NCI-H1092 treated with DMSO at 0.1 percent for 48 hours (cell line): Measurements from ENCODE around the gene RBM15.
A peak's percentile ranks its signal among the peaks of the same experiment; 100 is the strongest.

Experiments used
- DNase-seq: peaks from one replicate; lab custom pipeline; 2025; lab: John Stamatoyannopoulos, UW

The RBM15 gene, protein sequence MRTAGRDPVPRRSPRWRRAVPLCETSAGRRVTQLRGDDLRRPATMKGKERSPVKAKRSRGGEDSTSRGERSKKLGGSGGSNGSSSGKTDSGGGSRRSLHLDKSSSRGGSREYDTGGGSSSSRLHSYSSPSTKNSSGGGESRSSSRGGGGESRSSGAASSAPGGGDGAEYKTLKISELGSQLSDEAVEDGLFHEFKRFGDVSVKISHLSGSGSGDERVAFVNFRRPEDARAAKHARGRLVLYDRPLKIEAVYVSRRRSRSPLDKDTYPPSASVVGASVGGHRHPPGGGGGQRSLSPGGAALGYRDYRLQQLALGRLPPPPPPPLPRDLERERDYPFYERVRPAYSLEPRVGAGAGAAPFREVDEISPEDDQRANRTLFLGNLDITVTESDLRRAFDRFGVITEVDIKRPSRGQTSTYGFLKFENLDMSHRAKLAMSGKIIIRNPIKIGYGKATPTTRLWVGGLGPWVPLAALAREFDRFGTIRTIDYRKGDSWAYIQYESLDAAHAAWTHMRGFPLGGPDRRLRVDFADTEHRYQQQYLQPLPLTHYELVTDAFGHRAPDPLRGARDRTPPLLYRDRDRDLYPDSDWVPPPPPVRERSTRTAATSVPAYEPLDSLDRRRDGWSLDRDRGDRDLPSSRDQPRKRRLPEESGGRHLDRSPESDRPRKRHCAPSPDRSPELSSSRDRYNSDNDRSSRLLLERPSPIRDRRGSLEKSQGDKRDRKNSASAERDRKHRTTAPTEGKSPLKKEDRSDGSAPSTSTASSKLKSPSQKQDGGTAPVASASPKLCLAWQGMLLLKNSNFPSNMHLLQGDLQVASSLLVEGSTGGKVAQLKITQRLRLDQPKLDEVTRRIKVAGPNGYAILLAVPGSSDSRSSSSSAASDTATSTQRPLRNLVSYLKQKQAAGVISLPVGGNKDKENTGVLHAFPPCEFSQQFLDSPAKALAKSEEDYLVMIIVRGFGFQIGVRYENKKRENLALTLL

DNA sequence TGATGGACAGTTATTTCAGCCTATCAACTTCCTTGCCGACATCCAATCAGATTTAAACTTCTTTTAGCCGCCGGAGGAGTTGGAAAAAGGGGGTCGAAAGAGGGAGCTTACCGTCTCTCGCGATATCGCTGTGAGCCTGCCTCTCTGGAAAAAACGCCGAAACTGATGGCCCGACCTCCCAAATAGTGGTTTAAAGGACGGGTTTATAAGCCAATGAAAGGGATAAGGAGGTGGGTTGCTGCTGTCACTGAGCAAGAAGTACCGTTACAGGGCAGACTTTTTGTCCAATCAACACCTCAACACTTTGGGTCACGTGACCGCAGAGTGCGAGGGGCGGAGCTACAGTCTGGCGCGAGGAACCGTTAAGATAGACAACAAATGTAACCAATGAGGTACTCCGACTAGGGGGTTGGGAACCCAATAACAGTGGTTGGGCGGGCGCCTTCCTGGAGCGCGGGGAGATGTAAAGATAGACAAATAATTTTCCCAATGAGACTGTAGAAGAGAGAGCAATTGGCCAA lies at the start of gene RBM15:
Gene RBM15 (plus strand): TSS at position 492 of the 521 bp plus-strand sequence. CDS start 29 bp downstream, at position 521.
- peak; percentile 100 for DNase-seq

DNA sequence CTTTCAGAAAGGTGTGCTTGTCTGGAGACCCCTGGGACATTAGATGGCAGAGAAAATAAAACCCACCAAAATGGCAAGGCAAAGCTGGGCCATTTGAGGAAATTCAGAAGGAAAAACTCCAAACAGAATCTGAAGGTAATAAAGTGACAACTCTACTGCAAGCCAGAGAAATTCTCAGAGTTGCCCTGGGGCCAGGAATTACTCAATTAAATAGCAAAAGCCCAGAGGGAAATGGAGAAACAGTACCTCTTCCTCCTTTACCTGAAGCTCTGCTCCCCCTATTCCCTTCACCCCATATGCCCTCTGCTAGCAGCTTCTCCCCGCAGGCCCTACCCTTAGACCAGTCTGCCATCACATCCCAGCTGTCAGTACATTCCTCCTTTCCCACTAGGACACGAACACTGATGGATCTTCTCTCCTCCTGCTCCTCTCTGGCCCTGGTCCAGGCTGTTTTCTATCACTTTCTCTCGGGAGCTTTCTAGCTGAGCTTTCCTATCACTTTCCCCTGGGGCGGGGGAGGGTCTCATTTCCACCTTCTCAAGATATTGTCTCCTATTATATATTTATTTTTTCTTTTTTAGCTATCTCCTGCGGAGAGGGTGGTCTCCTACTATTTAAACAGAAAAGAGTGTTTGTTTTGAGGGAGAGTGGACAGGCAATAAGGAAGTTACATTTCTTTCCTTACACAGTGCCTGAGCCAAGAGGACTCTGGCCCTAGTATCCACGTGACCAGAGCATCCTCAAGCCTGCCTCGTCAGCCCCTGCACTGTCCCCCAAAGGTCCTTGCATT lies 47.7 kb upstream of the RBM15 start:
- DNase-seq: no peak

DNA sequence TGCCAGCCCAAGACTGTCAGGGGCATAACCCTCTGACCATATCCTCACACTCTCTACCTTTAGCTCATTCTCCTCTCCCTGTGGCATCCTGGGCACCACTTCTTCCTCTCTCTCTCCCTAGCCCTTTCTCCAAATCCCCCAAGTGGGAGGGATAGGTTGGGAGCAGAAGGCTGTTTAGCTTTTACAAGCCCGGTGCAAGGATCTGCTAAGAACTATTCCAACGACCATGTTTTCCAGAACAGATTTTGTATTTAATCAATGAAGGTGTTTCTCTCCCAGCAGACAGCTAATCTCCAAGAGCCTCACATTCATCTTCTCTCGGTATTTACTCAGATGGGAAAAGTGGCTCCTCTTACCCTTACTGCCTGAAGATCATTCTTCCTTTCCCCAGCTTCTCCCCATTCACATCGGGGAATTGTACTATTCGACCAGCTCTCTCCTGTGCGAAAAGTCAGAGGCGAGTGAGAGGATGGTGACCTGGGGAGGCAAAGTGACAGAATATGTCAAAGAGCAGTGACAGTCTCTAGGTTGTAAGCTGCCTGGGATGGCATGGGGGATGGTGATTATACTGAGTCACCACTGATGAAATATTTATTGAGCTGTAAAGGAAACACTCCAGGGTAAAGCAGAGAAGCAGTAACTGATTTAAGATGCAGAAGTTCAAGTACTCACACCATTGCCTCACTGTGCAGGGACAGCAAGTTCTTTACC lies 47.0 kb upstream of the RBM15 start:
- no peak for DNase-seq

DNA sequence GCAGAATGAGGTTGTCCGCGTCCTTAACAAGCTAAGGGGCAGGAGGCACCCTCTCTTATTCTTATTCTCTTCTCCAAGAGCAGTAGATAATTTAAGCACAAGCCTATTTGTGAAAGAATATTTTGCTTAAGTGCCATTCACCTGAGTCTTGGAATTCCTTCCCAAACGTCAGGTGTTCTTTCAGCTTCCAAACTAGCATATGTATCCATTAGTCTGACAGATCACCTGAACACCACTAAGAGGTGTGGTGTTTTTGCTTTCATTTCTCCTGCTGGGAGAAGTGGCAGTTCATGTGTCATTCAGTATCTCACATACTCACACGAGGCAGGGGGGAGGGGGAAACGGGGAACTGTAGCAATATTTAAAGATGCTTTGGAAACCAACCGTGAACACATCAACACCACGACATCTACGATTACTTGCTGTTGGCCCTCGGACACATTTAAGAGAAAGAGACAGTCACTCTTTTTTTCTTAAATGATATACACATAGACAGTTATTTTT lies 45.5 kb upstream of the RBM15 start:
- no peak for DNase-seq

DNA sequence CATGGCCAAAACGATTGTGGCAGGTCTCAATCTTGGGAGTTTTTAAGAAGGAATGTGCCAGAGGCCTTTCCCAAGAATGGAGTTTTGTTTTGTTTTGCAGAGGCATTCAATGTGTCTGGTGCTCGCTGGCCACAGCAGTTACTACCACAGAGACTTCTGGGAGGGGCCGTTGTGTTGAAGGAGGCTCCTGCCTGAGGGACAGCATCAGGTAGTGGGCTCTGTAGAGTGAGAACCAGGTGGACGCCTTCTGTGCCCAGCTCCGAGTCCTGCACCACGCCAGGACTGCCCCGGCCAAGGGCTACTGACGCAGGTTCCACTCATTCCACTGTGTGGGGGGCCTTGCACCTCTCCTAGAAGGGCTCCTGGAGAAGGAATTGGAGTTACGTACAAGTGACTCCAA lies 44.9 kb upstream of the RBM15 start:
- no peak for DNase-seq

DNA sequence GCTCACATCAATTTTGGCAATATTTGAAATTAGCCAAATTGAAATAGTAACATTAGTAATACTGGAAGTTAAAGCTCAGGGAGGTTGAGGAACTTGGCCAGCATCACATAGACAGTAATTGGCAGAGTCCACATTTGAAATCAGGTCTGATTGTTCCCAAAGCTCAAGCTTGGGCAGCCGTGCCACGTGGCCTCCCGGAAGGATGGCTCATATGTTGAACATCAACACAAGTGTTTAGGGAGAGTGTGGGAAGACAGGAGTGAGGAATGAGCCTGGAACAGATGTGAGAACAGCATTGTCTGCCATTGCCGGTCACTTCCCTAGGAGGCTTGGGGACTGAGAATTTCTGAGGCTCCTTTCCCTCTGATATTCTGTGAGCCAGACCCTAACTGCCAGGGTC lies 40.2 kb upstream of the RBM15 start:
- no peak for DNase-seq

DNA sequence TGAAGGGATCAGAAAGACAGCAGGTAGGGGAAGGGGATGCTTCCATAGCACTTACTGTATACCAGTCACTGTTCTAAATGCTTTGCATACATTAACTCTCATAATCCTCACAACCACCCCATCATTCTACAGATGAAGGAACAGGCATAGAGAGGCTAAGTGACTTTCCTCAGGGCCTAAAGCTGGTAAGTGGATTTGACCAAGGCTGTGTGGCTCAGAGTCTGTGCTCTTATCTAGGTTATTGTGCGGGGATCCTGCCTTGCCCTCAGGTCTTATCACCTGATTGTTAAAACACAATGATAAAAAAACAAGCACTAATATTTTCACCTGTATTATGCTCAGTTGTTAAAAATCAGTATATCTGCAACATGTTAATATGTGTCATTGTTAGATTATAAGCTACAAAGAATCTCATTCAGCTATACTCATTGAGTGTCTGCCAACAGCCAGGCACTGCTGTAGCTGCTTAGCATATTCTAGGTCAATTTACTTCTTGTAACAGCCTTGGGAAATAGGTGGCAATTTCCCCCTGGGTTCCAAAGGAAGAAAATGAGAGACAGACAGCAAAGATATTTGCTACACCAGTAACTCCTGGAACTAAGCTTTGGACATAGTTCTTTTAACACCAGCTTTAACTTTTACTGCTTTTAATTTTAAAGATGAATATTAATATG lies 38.6 kb upstream of the RBM15 start:
- DNase-seq: no peak

DNA sequence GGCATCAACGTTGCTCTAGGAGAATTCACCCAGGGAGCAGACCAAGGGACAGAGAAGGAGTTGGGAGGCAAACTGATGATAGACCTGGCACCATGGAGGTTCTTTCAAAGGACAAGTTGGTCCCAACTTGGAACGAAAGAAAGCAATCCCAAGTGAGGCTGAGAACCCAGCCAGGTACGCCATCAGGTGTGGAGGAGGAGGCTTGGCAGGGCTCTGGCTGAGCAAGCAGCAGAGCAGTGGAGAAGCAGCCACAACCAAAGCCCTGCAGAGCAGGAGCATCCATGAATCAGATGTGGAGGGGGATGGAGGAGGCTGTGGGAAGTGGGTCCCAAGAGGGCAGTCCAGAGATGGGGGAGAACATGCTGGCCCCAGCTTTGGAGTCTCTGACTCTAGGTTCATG lies 36.3 kb upstream of the RBM15 start:
- no peak for DNase-seq

DNA sequence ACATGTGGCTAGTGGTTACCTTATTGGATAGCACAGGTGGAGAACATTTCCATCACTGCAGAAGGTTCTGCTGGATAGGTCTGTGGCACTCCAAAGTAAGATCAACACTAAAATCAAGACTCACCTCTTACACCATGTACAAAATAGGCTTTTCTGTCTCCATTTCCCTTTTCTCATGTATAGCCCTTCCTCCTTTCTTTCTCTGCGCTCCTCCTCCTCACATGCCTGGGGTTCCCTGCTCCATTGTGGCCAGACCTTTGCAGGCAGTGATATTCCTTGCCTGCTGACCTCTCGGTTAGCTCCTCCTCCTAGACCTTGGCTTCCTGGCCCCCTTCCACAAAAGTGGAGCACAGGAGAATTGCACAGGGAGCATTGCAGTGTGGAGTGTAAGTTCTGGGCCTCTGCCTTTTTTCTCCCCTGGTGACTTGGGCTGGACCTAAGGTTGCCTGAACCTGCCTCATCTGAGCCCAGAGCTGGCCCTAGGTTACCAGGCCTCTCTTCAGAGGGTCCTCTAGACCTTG lies 33.2 kb upstream of the RBM15 start:
- no peak for DNase-seq

DNA sequence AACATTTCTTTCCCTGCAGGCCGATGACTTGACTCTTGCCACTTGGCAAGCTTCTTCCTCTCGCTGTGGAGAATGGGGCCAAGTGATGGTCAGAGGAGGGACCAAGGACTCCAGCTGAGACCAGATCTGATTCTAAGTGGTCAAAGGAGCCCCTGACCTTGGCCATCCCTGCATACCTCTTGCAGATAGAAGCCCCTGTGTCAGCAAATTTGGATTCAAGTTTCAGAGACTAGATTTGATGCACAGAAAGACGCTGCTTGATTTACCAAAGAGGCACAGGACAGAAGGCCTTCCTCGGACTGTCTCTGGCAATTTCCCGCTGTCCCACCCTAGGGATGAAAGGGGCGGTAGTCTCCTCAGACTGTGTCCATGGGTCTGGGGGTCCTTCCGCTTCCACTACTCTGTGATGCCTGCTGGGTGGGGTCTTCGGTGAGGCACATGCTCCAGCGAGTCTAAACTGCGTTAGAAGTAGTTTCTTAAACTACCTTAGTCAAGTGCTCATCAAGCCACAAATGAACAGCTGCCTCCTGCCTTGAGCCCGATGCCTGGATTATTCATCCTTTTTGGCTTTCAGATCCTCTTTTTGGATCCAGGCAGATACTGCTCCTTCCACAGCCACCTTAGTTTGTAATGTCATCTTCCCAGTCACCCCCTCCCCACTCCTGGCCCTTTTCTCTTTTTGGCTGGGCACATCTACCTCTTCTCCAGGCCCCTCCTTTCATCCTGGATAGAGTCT lies 31.8 kb upstream of the RBM15 start:
- DNase-seq: no peak

DNA sequence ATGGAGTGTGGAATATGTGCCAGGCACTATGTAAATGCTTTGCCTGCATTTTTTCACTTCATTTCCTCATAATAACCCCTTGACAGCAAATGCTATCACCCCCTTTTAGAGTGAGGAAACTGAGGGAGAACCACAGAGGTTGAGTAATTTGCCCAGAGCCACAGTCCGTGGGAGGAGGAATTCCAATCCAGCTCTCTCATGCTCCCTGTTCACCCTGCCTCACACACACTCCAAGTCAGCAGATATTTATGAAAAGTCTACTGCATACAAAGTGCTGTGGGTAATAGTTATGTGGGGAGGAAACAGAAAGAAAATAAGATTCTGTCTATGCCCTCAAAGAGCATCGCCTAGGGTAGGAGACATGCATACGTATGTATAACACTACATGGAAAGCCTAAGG lies 30.9 kb upstream of the RBM15 start:
- no peak for DNase-seq

DNA sequence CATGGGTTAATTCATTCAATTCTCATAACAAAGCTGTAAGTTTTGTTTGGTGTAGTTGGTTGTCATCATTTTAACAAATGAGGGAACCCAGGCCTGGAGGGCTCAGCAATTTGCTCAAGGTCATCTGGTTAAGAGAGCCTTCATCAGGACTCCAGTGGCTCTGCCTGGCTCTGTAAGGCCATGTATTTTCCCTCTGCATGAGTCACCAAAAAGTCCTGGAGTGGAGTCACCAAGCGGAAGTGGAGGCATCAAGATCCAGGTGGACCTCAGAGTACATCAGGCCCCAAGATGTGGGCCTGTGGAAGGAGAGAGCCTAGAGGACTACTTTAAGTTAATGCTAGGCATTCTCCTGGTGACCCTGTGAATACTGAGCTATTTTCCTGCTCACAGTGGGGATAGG lies 30.0 kb upstream of the RBM15 start:
- no peak for DNase-seq

DNA sequence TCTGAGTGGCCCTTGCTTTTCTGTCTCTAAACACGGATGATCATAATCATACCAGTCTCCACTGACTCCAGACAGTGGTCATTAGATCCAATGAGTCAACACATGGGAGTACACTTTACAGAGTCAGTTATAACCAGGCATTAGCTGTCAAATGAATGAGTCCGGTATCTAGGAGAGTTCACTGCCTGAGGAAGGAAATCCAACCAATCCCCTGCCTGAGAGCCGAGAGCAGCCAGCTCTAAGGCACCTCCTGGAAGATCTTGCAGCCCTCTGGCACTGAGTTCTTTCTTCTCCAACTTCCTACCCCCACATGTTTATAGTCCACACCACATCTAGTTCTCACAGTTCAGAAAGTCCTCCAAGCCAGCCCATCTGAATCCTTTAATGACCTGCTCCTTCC lies 29.4 kb upstream of the RBM15 start:
- no peak for DNase-seq

DNA sequence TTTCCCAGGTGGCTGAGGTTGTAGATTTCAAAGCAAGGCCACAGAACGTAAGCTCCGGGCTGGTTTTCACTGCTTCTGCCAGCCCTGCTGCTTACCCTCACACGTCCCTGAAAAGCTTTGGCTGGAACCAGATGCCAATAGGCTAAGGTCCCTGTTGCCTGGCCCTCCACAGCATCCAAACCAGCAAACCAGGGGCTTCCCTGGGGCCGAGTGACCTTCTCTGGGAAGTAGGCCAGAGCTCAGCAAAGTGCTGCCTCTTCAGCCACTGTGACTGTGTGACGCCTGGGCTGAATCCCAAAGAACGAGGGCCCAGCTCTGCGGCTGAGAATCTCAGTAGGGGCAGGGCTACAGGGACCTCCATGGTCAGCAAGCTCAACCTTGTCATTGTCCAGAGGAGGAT lies 28.9 kb upstream of the RBM15 start:
- no peak for DNase-seq

DNA sequence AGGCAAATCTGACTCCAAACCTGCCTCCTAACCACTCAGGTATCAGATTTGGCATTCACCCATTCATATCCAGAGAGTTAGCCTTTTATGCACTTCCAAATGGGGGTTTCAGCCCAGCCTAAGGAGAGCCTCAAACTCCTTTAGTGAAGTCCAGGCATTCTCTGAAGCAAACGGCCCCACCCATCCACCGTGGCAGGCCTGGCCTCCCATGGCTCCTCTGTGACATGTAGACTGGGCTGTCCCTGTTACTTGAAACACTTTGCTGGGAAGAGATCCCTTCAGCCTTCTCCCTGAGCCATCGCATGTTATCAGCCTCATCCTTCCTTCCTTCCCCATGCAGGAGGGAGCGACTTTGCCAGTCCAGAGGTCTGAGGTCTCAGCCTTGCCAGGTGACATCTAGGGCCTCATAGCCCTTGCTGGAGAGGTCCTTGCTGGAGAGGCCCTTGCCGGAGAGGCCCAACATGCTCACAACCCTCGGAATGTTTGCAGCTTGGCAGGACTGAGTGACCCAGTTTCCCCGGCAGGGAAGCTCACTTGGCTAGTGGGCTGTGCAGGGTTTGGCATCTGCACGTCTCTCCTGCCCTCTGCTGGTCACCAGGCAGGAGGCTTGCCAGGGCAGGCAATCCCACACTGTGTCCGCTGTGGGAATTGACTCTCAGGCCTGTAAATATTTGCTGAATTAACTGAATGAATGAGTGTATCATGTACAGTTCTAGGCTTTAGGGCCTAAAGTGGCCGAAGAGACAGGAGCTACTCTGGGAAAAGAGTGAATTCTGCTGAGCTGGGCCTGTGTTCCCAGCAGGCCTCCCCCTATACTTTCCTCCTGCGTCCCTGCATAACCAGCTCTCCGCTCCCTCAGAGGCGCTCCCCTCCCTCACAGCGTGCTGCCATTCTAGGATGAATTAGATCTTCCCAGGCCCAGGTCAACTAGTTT lies 26.7 kb upstream of the RBM15 start:
- peak; percentile 66 for DNase-seq

DNA sequence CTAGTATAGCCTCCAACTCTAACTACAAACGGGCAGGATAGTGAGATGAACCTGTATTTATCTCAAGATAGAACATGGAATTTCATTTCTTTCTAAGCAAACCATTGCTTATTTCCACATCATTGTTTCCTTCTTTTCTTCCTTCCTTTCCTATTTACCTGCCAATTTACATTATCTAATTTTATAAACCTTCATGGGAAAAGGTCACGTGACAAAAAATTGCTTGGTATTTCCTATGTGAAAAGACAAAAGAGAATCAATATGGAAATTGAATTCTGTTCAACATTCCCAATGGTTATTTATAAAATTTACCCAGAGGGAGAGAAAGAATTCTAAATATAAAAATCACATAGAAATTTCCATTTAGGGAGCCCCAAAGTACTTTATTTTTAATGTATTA lies 22.4 kb upstream of the RBM15 start:
- DNase-seq: no peak

DNA sequence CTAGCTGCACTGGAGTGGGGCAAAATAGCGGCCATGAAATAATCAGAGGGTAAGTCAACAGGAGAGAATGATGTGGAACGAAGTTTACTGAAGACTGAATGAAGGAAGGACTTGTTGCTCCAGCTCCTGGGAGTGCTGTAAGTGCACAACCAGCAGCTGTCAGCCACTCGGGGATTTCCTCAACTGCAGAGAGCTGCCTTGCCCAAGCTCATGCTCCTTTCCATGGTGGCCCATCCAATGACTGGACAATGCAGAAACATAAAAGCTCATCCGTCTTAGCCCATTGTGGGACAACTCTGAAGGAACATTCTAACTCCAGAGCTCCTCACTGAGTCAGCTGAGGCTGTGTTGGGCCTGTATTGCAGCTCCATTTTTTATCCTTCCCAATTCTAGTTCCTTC lies 21.1 kb upstream of the RBM15 start:
- no peak for DNase-seq
